ENCODE measurements around the gene SKAP2. TPM values are rescaled to one million over a fixed set of nuclear protein-coding genes. Genes with fewer than 3 reads are reported as not detected.

The SKAP2 gene
- total and polyA plus RNA-seq, 2 donors (not counting 3 experiments of a cell fraction or from before 2014, with no cell fraction given) = 4.0 to 27.6 TPM

GRCh38 chr7:26694141-26694540, 170.2 kb downstream of the SKAP2 start:
- H2AFZ ChIP-seq (ENCODE audit: low read depth, low read length) = no peak overlapping the region
- no peaks in the 10 kb centered on the region for H3K9me1 ChIP-seq (replicated peaks; ENCODE audit: control insufficient read depth, extremely low read depth, insufficient read depth, low read length)
- H3K36me3 ChIP-seq (ENCODE audit: control insufficient read depth in 2 of 2, extremely low read depth in 1 of 2, insufficient read depth in 2 of 2, low read length in 2 of 2) = no peaks in the 10 kb centered on the region
- intact Hi-C loops (cut with micrococcal nuclease) (no loop called here), dilution Hi-C loops (cut with MboI; ENCODE audit: extremely low pct_ligation_motif_present, low sequenced_read_pairs) (no loop called here)
- no peak overlapping the region for H3K9ac ChIP-seq (replicated peaks; ENCODE audit: extremely low read depth, insufficient read depth, low read length)
- no peaks in the 10 kb centered on the region for H3K9me3 ChIP-seq (replicated peaks; ENCODE audit: control insufficient read depth, insufficient read depth, low read length)
- ChIA-PET CTCF (interaction anchor here (0.9 to 7.4 kb wide), 7 partner anchors 11 to 450 kb away, joined by 3 to 46 read pairs (median 3); partner anchors contain the start of gene HOXA5), POLR2A (no interaction called here)
- no peaks in the 10 kb centered on the region for H3K27me3 ChIP-seq (ENCODE audit: control insufficient read depth in 2 of 2, insufficient read depth in 2 of 2, low read length in 2 of 2)
- FAIRE-seq = no peak
- H3K4me1 ChIP-seq (ENCODE audit: control insufficient read depth, extremely low read depth, insufficient read depth, low read length) = peaks cover 32% of the 10 kb centered on the region
- no peak overlapping the region for H3K4me3 ChIP-seq (replicated peaks in 1 of 3; ENCODE audit: insufficient read depth in 1 of 3, low read depth in 1 of 3, low read length in 3 of 3)
- no peak overlapping the region for H3K4me2 ChIP-seq (ENCODE audit: insufficient read depth, low read length)
- DNase-seq (ENCODE audit: low read depth, low spot score) = no peak
- H4K20me1 ChIP-seq (replicated peaks; ENCODE audit: control insufficient read depth, extremely low read depth, insufficient read depth, low read length) = no peaks in the 10 kb centered on the region
- H3K27ac ChIP-seq (ENCODE audit: insufficient read depth, low read depth, low read length) = no peak overlapping the region
- TF ChIP-seq EZH2 (IDR thresholded peaks at IDR 0.05; ENCODE audit: borderline replicate concordance, low read depth, low read length, severe bottlenecking) (no peak), CTCF (IDR thresholded peaks at IDR 0.05; ENCODE audit: extremely low read depth in 1 of 2, insufficient read depth in 1 of 2, low read depth in 1 of 2, low read length in 2 of 2) (no peak), POLR2AphosphoS5 (IDR thresholded peaks at IDR 0.05; ENCODE audit: insufficient read depth, low read depth, low read length) (no peak), MAX (IDR thresholded peaks at IDR 0.05; ENCODE audit: insufficient read depth, insufficient read length) (no peak), MYC (IDR thresholded peaks at IDR 0.05; ENCODE audit: low read depth, low read length) (no peak), FOS (IDR thresholded peaks at IDR 0.05; ENCODE audit: borderline replicate concordance, insufficient read depth, low read length) (no peak), POLR2A (IDR thresholded peaks at IDR 0.05; ENCODE audit: low read depth, low read length) (no peak), GATA2 (IDR thresholded peaks at IDR 0.05; ENCODE audit: insufficient read depth, insufficient read length, low read depth, low read length) (no peak), JUN (IDR thresholded peaks at IDR 0.05; ENCODE audit: borderline replicate concordance, insufficient read depth, insufficient read length, low read depth) (no peak)
- H3K79me2 ChIP-seq (ENCODE audit: control insufficient read depth, insufficient read depth, low read length) = no peaks in the 10 kb centered on the region
- BruUV-seq (replicated peaks) = no TSS peak
